Globus pallidus (tissue), 1 donor: ENCODE measurements around the gene FAM83C.

Experiments used
- DNase-seq: peaks from one replicate; pipeline ENCODE4 v3.0.0-alpha.2; 2015; ENCODE audit warnings: low spot score

Gene FAM83C

DNA sequence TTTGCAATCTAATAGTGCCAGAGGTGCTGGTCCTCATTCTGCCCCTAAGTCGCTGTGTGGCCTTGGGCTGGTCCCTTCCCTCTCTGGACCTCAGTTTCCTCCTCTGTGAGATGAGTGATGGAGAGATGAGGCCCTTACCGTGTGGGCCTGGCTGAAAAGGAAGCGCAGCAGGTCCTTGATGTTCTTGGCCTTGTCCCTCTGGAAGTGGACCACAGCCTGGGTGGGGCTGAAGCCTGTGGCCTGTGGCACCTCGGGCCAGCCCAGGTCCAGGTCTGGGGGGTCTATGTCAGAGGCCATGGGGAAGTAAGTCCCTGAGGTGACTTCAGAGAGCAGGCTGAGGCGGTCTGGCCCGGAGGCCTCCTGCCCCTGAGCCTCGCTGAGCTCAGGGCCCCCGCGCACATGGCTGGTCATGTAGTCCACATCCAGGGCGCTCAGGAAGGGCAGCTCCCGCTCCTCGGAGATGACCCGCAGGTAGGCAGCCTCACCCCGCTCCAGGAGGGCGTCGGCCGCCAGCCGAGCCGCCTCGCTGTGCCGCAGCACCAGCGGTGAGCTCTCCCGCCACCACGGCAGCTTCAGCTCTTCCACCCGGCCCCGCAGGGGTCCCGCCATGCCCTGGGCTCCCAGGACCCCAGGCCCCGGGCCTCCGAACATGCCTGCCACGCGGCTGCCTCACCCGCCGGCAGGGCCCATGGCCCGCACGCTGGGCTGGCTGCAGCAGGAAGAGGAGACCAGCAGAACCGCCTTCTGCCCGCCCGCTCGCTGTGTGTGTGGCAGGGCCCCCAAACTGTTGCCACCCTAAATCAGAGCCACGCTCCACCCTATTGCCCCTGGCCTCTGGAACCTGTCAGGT is at the start of gene FAM83C:
TSS of gene FAM83C (minus strand) at position 772 of the 850 bp plus-strand sequence. CDS start at position 651, 121 bp downstream.
- DNase-seq: no peak

DNA sequence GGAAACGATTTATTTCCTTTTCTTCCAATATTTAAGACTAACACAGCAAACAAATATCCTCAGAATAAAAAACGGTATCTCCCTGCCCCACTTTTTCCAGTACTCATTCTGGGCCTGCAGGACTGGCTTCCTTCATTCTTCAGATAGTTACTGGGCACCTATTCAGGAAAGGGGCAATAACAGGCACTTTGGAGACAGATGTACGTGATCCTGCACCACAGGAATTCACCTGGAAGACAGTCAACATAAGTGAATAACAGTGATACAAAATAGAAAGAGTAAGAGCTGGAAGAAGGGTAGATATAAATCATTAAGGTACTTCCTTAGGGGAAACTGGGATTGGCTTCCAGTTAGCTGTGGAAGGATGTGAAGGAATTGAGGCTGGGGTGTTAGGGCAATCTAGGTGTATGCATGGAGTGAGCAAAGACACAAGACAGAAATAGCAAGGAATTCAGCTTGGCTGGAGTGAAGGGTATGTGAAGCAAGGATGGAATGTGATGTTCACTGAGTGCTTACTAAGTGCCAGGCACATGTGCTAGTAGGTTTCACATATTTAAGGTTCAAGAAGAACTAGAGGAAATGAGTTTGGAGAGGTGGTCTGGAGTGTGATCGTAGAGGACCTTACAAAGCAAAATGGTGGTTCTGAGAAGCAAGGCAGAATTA is 49.3 kb upstream of the FAM83C start:
- no peak for DNase-seq

DNA sequence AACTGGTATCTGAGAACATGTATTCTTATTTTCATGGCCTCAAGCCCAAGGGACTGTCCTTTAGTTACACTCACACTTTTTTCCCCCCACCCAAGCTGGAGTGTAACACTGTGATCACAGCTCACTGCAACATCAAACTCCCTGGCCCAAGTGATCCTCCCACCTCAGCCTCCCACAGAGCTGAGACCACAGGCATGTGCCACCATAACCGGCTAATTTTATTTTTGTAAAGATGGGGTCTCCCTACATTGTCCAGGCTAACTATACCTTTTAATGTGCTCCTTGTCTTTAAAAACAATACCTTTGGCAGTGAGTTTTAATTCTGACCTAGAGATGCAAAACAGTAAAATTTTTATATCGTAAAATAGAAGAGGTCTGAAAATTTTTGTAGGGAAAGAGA is 48.2 kb upstream of the FAM83C start:
- DNase-seq: no peak

DNA sequence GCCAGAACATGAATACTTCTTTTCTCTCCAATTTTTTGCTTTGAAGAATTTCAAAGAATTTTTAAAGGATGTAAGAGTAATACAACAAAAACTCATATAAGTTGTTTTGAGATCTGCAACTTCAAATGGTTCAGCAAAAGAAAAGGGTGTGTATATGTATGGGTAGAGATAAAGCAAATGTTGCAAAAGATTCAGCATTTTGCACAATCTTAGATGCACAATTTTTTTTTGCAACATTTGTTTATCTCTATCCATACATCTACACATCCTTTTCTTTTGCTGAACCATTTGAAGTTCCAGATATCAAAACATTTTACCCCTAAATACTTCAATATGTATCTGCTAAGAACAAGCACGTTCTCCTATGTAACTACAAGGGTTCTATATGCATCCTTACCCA is 47.4 kb upstream of the FAM83C start:
- DNase-seq: no peak

DNA sequence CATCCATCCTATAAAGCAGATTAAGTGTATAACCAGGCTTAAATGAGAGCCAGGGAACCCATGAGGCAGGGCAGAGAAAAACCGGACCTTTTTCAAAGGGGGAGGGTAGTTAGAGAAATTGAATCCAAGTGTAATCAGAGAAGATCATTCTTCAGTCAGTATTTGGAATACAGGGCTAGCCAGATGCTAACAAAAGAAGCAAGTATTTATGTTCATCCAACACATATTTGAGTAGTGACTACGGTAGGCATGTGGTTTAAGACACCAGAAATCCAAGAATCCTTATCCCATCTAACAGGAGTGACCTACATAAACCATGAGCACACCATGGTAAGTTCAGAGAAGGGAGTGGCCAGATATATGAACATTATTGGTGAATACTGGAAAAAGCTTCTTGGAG is 46.8 kb upstream of the FAM83C start:
- no peak for DNase-seq

DNA sequence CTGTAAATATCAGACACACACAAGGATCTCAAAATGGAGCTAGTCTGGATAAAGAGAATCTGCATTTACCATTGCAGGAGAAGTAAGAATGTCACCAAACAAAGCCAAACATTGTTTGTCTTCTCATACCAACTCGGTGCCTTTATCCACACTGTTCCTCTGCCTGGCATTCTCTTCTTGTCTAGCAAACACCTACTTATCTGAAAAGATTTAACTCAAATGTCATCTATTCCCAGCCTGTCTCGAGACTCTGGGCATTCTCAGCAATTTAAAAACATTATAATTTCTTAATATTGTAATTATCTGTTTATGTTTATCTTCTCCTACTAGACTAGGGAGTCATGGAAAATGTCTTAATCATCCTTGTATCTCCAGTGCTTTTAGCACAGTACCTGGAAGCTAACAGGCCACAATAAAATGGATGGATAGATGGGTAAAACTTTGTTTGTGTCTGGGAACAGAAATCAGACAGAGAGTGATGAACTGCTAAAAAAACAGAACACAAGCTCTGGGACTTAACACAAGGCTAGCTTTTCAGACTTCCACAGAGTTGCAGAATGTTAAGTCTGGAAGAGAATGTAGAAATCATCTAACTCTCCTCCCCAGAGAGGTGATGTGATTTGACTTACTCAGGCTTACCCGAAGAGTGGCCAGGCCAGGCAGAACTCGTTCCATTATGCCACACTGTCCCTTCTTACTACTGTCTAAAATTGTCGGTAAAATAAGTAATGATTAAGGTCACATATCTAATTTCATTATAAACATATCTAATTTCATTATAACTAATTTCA is 42.3 kb upstream of the FAM83C start:
- no peak for DNase-seq

DNA sequence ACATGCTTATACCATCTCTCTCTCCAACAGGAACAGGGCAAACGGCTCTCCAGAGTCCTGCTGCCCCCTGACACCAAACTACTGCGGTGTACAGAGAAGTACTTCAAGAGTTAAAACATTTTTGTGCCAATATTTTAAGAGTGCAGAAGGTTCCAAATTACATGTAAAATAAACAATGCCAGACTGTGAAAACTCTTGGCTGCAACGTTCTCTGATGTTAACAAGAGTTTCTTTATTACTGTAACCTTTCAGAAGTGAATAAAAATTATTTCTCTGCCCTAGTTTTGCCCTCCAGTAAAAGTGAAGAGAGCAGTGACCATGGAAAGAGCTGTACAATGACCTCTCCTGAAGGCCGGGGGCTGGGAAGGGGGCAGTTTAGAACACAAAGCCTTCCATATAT is 41.4 kb upstream of the FAM83C start:
- DNase-seq: no peak

DNA sequence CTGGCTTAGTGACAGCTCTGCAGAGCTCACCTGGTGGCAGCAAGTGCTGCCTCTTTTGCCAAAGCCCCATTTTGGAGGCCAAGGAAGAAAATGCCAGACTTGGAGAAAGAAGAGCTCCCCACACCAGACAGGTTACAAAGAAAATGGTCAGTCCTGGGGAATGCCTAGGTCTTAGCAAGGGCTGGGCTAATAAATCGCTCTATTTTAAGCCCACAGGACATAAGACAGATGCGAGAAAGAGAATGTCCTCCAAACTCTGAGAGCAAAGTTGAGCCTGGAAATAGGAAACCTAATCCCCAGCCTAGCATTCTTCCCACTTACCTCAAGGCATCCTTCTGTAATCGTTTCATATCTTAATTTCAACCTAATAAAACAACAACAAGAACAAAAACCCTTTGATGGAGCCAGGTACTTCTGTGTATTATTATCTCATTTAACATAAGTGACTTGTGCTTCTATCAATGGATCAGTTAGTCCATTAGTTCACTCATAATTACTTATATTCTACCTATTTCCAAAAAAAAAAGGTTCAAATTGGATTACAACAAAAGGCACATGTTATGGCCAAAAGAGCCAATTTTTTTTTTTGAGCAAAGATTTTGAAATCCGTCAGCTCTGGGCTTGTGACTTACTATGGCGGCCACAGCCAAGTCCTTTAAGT is 40.4 kb upstream of the FAM83C start:
- no peak for DNase-seq

DNA sequence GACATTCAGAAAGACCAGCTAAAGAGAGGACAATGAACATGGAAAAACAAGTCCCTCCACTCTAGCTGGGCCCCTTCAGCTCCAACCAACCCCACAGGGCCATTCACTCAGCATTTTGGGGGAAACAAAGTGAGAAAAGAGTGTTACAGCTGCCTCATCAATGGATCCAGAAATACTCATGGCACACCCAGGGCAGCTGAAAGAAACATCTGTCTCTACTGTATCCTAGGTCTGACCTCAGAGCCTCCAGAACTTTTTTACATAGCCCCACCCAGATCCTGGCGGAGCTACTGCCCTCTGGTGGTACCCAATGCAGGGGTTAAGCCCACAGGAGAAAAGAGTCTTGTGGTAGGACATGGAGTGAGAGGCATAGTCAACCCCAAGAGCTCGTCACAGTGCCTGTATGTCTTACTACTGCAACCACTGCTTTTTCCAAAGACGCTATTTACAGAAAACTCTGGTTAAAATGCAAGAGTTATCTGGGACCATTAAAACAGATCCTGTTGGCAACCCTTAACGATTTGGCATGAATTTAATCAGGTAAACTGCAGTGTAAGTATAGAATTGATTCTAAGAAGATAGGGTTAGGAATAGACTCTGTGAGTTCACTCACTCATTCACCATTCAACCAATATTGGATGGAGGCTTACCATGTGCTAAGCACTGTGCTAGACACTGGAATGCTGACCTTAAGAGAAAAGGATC is 37.4 kb upstream of the FAM83C start:
- no peak for DNase-seq

DNA sequence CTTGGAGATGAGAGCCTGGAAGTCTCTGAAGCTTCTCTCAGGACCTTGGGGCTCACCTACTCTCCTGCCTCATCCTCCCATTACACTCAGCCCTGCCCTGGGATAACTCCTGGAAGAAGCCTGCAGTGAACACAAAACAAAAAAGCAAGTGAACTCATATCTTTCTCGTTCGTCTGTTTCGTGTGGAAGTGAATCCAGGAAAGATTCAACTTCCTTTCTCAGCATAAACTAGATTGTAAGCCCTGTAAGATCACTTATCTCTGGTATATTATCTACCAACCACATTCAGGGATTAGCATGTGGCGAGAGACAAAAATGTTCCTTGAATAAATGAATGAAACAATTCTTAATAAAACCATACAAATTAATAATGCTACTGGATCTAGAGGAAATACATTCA is 36.5 kb upstream of the FAM83C start:
- no peak for DNase-seq

DNA sequence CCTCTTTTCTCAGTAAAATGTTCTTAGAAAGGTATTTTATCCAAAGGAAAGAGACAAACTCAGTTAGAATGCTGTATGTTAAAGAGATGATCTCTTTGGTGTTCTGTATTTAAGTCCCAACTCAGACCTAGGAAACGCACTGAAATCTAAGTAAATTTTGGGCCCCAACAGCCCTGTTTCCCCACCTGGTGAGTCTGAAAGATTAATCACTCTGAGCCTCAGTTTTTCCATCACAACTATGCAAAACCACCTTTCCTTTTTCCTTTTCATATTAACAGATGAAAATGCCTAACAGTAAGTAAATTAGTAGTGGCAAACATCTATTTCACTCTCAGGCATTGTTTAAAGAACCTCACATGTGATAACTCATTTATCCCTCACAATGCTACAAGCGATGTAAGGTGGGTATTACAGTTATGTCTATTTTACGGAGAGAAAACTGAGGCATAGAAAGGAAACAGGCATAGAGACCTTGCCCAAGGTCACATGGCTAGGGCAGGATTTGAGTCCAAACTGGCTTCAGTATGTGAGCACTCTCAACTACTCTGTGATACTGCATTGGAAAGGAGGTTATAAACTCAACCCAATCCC is 36.0 kb upstream of the FAM83C start:
- DNase-seq: no peak

DNA sequence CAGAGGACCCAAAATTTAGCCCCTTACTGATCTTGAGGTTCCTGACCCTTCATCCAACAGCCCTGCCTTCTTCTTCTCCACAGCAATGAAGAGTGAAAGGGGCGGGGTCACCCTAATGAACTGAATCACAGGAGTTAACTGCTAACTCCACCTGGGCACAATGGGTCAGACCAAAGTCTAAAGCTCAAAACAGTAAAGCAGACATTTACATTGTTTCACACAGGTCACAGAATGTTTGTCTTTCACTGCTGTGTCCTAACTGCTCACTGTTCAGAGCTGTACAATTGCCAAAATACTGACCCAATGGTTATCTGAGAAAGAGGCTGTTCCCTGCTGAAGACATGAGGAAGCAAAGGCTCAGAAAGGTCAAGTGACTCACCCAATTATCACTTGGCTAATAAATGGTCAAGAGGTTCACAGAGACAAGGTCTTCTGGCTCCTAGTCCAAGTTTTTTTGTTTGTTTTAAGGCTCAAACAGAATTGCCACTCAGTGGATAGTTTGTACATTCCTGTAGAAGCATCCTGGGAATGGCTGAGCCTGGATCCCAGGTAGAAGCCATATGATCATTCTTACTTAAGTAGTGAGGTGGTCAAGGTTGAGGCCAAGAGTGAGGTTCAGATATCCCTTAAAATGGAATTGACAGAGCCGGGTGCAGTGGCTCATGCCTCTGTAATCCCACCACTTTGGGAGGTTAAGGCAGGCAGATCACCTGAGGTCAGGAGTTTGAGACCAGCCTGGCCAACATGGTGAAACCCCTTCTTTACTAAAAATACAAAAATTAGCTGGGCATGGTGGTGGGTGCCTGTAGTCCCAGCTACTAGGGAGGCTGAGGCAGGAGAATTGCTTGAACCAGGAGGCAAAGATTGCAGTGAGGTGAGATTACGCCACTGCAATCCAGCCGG is 35.1 kb upstream of the FAM83C start:
- DNase-seq: no peak

DNA sequence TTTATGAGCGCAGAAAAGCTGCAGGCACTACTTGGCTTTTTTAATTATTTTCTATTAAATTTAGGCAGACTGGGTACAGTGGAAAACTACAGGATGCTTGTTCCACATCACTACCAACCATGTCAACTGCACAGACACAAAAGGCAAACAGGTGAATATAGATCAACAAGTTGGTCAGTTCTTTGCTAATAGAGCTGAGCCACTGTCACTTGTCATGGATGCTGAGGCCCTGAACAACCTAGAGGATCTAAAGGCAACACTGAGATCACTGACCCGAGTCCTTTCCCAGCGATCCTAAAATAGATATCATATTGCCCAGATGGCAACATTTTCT is 34.5 kb upstream of the FAM83C start:
- no peak for DNase-seq

DNA sequence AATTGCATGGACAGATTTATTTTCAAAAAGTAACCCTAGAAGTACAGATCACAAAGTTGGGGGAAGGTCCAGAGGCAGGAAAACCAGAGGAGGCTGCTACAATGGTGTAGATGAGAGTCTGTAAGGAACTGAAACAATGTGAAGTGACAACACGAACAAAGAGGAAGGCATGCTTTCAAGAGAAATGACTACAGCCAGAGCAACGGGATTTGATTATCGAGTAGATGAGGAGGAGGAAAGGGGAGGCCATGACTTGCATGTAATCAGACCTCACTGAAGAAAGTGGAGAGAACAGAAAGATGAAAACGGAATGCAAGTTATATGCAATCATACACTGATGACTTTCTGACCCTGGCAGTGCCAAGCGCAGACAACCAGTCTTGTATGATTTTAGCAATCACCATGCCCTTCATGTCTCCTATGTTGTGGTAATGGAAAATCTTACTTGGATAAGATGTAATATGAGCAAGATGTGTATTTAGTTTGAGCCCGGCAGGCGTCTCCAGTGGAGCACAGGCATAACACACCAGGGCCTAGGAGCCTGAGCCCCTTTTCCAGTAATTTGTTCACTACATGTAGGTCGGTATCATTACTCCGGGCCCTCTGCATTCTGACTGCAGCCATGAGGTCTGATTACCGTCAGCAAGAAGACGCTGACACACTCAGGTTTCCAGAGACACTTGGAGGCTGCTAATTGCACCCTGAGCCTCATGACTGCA is 34.0 kb upstream of the FAM83C start:
- peak; percentile 20 for DNase-seq

DNA sequence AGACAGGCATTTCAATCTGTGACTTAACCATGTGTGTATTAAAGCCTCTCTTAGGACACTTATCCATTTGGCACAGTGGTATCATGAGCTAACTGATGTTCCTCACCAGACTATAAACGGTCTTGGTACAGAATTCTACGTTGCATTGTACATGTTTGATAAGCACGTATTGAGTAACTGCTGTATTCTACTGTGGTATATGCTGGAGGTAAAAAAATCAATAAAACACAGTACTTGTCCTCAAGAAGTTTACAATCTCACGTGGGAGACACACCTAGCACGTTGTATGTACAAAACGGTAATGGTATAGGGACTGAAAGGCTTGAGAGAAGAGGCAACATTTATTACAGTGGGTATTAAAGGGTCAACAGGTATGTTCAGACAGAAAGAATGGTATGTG is 33.2 kb upstream of the FAM83C start:
- DNase-seq: no peak

DNA sequence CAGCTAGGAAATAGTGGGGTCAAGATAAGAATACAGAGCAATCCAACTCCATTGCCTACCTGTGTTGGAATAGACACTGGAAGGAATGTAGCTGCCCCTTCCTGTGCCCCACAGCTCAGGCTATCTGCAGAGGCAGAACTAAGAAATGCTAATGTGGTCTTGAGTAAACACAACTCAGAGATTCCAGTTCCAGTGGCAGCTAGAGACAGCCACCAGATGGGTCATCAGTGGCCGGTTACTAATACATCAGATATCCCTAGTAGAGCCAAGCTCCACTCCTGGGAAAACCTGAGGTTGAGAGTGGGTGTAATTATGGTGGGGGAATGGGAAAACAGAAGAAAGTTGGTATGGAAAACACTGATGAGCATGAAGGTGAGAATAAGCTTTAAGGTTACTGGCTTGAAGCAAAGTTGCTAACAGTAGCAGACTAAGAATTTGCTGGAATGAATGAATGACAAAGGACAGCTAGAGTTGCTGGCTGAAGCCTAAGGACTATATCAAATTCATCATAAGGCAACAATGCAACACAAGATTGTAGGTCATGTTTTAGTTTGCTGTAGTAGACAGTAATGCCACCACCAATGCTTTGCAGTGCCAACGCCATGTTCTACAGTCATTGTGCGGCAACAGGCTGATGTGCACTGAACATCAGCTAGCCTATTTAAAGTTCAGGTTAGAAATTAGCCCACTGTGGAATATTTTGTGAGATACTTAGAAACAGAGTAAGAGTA is 28.3 kb upstream of the FAM83C start:
- DNase-seq: no peak

DNA sequence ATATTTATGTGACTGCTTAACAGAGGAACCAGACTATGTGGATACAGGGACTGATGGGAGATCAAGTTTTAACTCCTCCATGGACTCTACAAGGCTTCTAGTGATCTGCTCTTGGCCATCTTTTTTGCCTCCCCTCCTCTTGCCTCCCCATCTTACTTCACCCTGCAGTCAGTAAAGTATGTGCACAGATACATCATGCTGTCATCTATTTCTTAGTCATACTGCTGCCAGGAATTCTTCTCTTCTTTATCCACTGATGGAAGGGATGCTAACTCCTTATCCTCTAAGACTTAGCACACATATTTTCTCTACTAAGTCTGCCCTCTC is 27.6 kb upstream of the FAM83C start:
- no peak for DNase-seq

DNA sequence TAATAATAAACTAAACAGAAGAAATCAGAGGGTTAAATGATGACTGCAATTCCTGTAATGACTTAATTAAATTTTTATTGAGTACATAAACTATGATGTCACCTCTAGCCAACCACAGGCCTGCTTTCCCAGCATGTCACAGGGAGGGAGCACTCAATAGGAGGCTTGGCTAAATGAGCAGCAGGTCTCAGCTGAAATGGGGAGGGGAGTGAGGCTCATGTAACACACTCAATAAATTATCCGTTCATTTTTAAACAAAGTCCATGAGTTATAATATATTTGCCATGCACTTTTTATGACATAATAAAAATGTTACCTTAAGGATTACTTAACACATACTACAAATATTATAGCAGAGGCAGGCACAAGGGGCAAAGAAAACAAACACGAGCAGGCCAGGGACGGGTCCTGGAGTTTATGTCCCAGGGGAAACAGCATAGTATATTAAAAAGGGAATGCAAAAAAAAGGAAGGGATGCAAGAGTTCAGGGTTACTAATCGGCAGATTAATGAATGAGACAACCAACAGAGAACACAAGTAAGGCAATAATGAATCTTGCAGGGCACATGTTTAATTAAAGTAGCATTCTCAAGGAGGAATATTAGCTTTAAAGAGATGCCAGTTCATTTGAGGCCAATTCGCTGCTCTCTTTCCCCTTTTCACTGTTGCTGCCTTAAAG is 27.1 kb upstream of the FAM83C start:
- no peak for DNase-seq
